Measurements from ENCODE around the gene BRCA2.

- TF ChIP-seq CTCF (IDR thresholded peaks at IDR 0.05; ENCODE audit: insufficient read depth, low read length, poor library complexity, severe bottlenecking) (no peak), EZH2phosphoT487 (conservative IDR thresholded peaks at IDR 0.05; ENCODE audit: low read length) (no peak)
Measured at GRCh38 chr13:32265726-32266125, 49.6 kb upstream of the BRCA2 start.

Data from SU-DHL-6 (cell line).